HEK293T (cell line): ENCODE data around the gene TCOF1.

Source experiments
- ARNT ChIP-seq: fragments of 450-650 bp; IDR thresholded peaks from 2 replicates; pipeline ENCODE4 v1.6.1; 2017; ENCODE audit warnings: mild to moderate bottlenecking
- CTBP1 ChIP-seq: fragments of 450-650 bp; IDR thresholded peaks from 2 replicates; pipeline ENCODE4 v1.6.1; 2016; ENCODE audit warnings: borderline replicate concordance
- ELF4 ChIP-seq: fragments of 450-650 bp; IDR thresholded peaks from 2 replicates; pipeline ENCODE4 v1.6.1; 2017; ENCODE audit warnings: antibody characterized with exemption
- FOXM1 ChIP-seq: fragments of 450-650 bp; IDR thresholded peaks from 2 replicates; pipeline ENCODE4 v1.6.1; 2017; ENCODE audit warnings: mild to moderate bottlenecking, borderline replicate concordance

- TF ChIP-seq FOXM1 (no peak), ARNT (no peak), ELF4 (no peak), CTBP1 (no peak)
Observed at GRCh38 chr5:150347451-150347850, 10.0 kb upstream of the TCOF1 start.
